H1 (cell line): ENCODE measurements around the gene PRKCD. TPM values are rescaled to one million over a fixed set of nuclear protein-coding genes. Genes with fewer than 3 reads are reported as not detected.
A peak's percentile ranks its signal among the peaks of the same experiment; 100 is the strongest.

Experiments
- CTCF ChIA-PET: fragments of 300-600 bp; sonication (Branson Sonifier 250); formaldehyde crosslinking; loops from one replicate; lab custom pipeline; 2021; ENCODE audit not compliant: partially characterized antibody; lab: Charles Lee
- POLR2A ChIA-PET: fragments of 300-600 bp; sonication (Branson Sonifier 250); formaldehyde crosslinking; loops from one replicate; lab custom pipeline; 2021; ENCODE audit warnings: inconsistent platforms; ENCODE audit not compliant: partially characterized antibody; lab: Charles Lee
- DNase-seq, 2 experiments: peaks; one replicate each; pipeline versions ENCODE4 v3.0.0 to v3.0.0-alpha.2; 2010 to 2022; ENCODE audit warnings: low spot score in 2 of 2, low read depth in 1 of 2, mixed read lengths in 1 of 2
- FAIRE-seq: peaks from 2 replicates; lab custom pipeline; 2011; peaks lifted over from hg19 to GRCh38; lab: Jason Lieb, UNC
- H2AFZ ChIP-seq: 2 replicates; pipeline ENCODE4 v1.8.1; 2012; ENCODE audit warnings: low read length, inconsistent platforms
- H2AK5ac ChIP-seq: 2 replicates; pipeline ENCODE4 v1.6.1; 2013; ENCODE audit warnings: low read depth, low read length
- H2BK120ac ChIP-seq: replicated peaks from 2 replicates; pipeline ENCODE3; 2013; ENCODE audit warnings: low read depth, low read length, inconsistent platforms
- H2BK12ac ChIP-seq: 2 replicates; pipeline ENCODE4 v1.6.1; 2013; ENCODE audit warnings: low read depth, low read length
- H2BK15ac ChIP-seq: 2 replicates; pipeline ENCODE4 v1.6.1; 2013; ENCODE audit warnings: low read length
- H2BK20ac ChIP-seq: 2 replicates; pipeline ENCODE4 v1.6.1; 2013; ENCODE audit warnings: low read length
- H2BK5ac ChIP-seq: 2 replicates; pipeline ENCODE4 v1.6.1; 2013; ENCODE audit warnings: low read depth, low read length
- H3K14ac ChIP-seq: 2 replicates; pipeline ENCODE4 v1.6.1; 2013; ENCODE audit warnings: inconsistent platforms; ENCODE audit not compliant: insufficient read length
- H3K18ac ChIP-seq: 2 replicates; pipeline ENCODE4 v1.6.1; 2013; ENCODE audit warnings: low read length; ENCODE audit errors: extremely low read depth
- H3K23ac ChIP-seq: 2 replicates; pipeline ENCODE4 v1.6.1; 2013; ENCODE audit warnings: inconsistent platforms; ENCODE audit not compliant: insufficient read length
- H3K23me2 ChIP-seq: 2 replicates; pipeline ENCODE4 v1.6.1; 2013; ENCODE audit warnings: low read depth, low read length
- H3K27ac ChIP-seq: 2 replicates; pipeline ENCODE4 v1.6.1; 2011; ENCODE audit warnings: low read depth, low read length, inconsistent platforms
- H3K27me3 ChIP-seq, 4 experiments: replicated peaks in 1 of 4; 1 replicate in 1 of 4; 2 replicates in 3 of 4; pipeline versions ENCODE4 v1.6.1 to v1.8.1; 2011 to 2013; ENCODE audit warnings: low read length in 3 of 4, mild to moderate bottlenecking in 3 of 4, inconsistent platforms in 2 of 4, mixed read lengths in 2 of 4, moderate library complexity in 1 of 4; ENCODE audit not compliant: control insufficient read depth in 3 of 4, insufficient read depth in 3 of 4; ENCODE audit errors: extremely low read depth in 1 of 4
- H3K36me3 ChIP-seq, 4 experiments: 2 replicates each; pipeline versions ENCODE4 v1.6.1 to v1.8.1; 2011 to 2013; ENCODE audit warnings: mild to moderate bottlenecking in 4 of 4, low read length in 3 of 4, moderate library complexity in 2 of 4, control low read depth in 1 of 4, inconsistent platforms in 1 of 4; ENCODE audit not compliant: insufficient read depth in 4 of 4, control insufficient read depth in 2 of 4
- H3K4ac ChIP-seq: replicated peaks from 2 replicates; pipeline ENCODE3; 2013; ENCODE audit warnings: low read length, low read depth, mixed read lengths, inconsistent platforms; ENCODE audit not compliant: insufficient read length
- H3K4me1 ChIP-seq, 4 experiments: replicated peaks in 1 of 4; 1 replicate in 1 of 4; 2 replicates in 3 of 4; pipeline versions ENCODE4 v1.6.1 to v1.8.1; 2011 to 2013; ENCODE audit warnings: low read length in 3 of 4, inconsistent platforms in 2 of 4, mixed read lengths in 1 of 4; ENCODE audit not compliant: insufficient read depth in 4 of 4, control insufficient read depth in 3 of 4
- H3K4me2 ChIP-seq, 2 experiments: 2 replicates each; pipeline versions ENCODE4 v1.6.1 to v1.8.1; 2011 to 2013; ENCODE audit warnings: low read depth in 2 of 2, low read length in 2 of 2, control low read depth in 1 of 2, inconsistent platforms in 1 of 2, mild to moderate bottlenecking in 1 of 2; ENCODE audit not compliant: insufficient read depth in 1 of 2
- H3K4me3 ChIP-seq, 4 experiments: fragments of 200-600, 300-600 bp in 1 of 4; sonication (generic), shearing (Covaris generic), sonication (Bioruptor Twin) in 1 of 4; 2 replicates each; pipeline versions ENCODE4 v1.5.1 to v1.8.1; 2011 to 2016; ENCODE audit warnings: low read length in 4 of 4, low read depth in 3 of 4, control low read depth in 2 of 4, inconsistent platforms in 2 of 4, mild to moderate bottlenecking in 2 of 4, mixed read lengths in 1 of 4, moderate library complexity in 1 of 4; ENCODE audit not compliant: insufficient read depth in 2 of 4; ENCODE audit errors: extremely low read depth in 1 of 4
- H3K56ac ChIP-seq: replicated peaks from 2 replicates; pipeline ENCODE3; 2013; ENCODE audit warnings: low read depth, mild to moderate bottlenecking, mixed read lengths, low read length, inconsistent platforms; ENCODE audit not compliant: insufficient read length
- H3K79me1 ChIP-seq: 2 replicates; pipeline ENCODE4 v1.6.1; 2013; ENCODE audit warnings: low read depth, low read length, control low read depth
- H3K79me2 ChIP-seq, 2 experiments: 2 replicates each; pipeline versions ENCODE4 v1.6.1 to v1.8.1; 2012 to 2013; ENCODE audit warnings: low read length in 2 of 2, mild to moderate bottlenecking in 2 of 2, inconsistent platforms in 1 of 2; ENCODE audit not compliant: insufficient read depth in 2 of 2, control insufficient read depth in 1 of 2
- H3K9ac ChIP-seq, 4 experiments: replicated peaks in 1 of 4; 1 replicate in 1 of 4; 2 replicates in 3 of 4; pipeline versions ENCODE4 v1.6.1 to v1.8.1; 2011 to 2013; ENCODE audit warnings: low read depth in 3 of 4, low read length in 3 of 4, control low read depth in 2 of 4, mild to moderate bottlenecking in 2 of 4, moderate library complexity in 2 of 4, inconsistent platforms in 1 of 4; ENCODE audit errors: extremely low read depth in 1 of 4
- H3K9me3 ChIP-seq, 2 experiments: 2 replicates each; pipeline versions ENCODE4 v1.6.1 to v1.8.1; 2012 to 2013; ENCODE audit warnings: mild to moderate bottlenecking in 2 of 2, moderate library complexity in 2 of 2, control low read depth in 1 of 2, inconsistent platforms in 1 of 2, low read depth in 1 of 2, low read length in 1 of 2, mixed read lengths in 1 of 2; ENCODE audit not compliant: insufficient read depth in 2 of 2
- H4K20me1 ChIP-seq, 2 experiments: replicated peaks in 1 of 2; 2 replicates each; pipeline versions ENCODE3 to v1.8.1; 2011 to 2013; ENCODE audit warnings: inconsistent platforms in 2 of 2, low read length in 2 of 2, mild to moderate bottlenecking in 1 of 2; ENCODE audit not compliant: insufficient read depth in 2 of 2, control insufficient read depth in 1 of 2
- H4K5ac ChIP-seq: 2 replicates; pipeline ENCODE4 v1.6.1; 2013; ENCODE audit warnings: low read length, low read depth, mixed read lengths, inconsistent platforms; ENCODE audit not compliant: insufficient read length
- H4K8ac ChIP-seq: 2 replicates; pipeline ENCODE4 v1.8.0; 2013; ENCODE audit warnings: mild to moderate bottlenecking, moderate library complexity, low read length, inconsistent platforms; ENCODE audit not compliant: insufficient read depth; ENCODE audit errors: extremely low read depth
- H4K91ac ChIP-seq: replicated peaks from 2 replicates; pipeline ENCODE3; 2013; ENCODE audit warnings: low read length, mixed read lengths, inconsistent platforms; ENCODE audit not compliant: insufficient read length
- ATF3 ChIP-seq: IDR thresholded peaks from 2 replicates; pipeline ENCODE4 v1.6.1; 2011; ENCODE audit warnings: low read depth, mild to moderate bottlenecking, low read length; ENCODE audit not compliant: insufficient read depth
- CBX5 ChIP-seq: fragments of 300-800, 300-1000 bp; sonication (generic); IDR thresholded peaks from 2 replicates; pipeline ENCODE4 v1.7.1; 2016; ENCODE audit warnings: antibody characterized with exemption, low read length, low read depth
- CHD2 ChIP-seq: IDR thresholded peaks from 2 replicates; pipeline ENCODE4 v1.6.1; 2012; ENCODE audit warnings: low read length, improper control_type of control experiment
- EP300 ChIP-seq, 2 experiments: IDR thresholded peaks; 1 replicate in 1 of 2; 2 replicates in 1 of 2; pipeline ENCODE4 v1.6.1; 2011 to 2012; ENCODE audit warnings: low read depth in 2 of 2, low read length in 2 of 2, mild to moderate bottlenecking in 2 of 2, borderline replicate concordance in 1 of 2, inconsistent platforms in 1 of 2, moderate library complexity in 1 of 2
- NRF1 ChIP-seq: IDR thresholded peaks from 2 replicates; pipeline ENCODE4 v1.6.1; 2011; ENCODE audit warnings: mild to moderate bottlenecking, low read depth, low read length, improper control_type of control experiment
- RAD21 ChIP-seq, 2 experiments: IDR thresholded peaks in 1 of 2; conservative IDR thresholded peaks in 1 of 2; 2 replicates each; pipeline ENCODE4 v1.6.1; 2011; ENCODE audit warnings: low read depth in 2 of 2, low read length in 2 of 2, improper control_type of control experiment in 1 of 2, inconsistent platforms in 1 of 2, mild to moderate bottlenecking in 1 of 2, moderate library complexity in 1 of 2
- SIN3A ChIP-seq, 2 experiments: IDR thresholded peaks in 1 of 2; conservative IDR thresholded peaks in 1 of 2; 2 replicates each; pipeline ENCODE4 v1.6.1; 2011 to 2012; ENCODE audit warnings: low read length in 2 of 2, improper control_type of control experiment in 1 of 2, low read depth in 1 of 2, mild to moderate bottlenecking in 1 of 2
- SIX5 ChIP-seq: IDR thresholded peaks from 2 replicates; pipeline ENCODE4 v1.6.1; 2011; ENCODE audit warnings: mild to moderate bottlenecking, low read depth, low read length
- SP2 ChIP-seq: IDR thresholded peaks from 2 replicates; pipeline ENCODE4 v1.6.1; 2012; ENCODE audit warnings: mild to moderate bottlenecking, low read length, inconsistent platforms
- SRF ChIP-seq: IDR thresholded peaks from 2 replicates; pipeline ENCODE4 v1.6.1; 2011; ENCODE audit warnings: mild to moderate bottlenecking, low read depth, low read length, moderate library complexity
- TAF1 ChIP-seq: IDR thresholded peaks from 2 replicates; pipeline ENCODE4 v1.6.1; 2011; ENCODE audit warnings: mild to moderate bottlenecking, low read depth, low read length
- TAF7 ChIP-seq: optimal IDR thresholded peaks from 2 replicates; pipeline ENCODE3; 2011; ENCODE audit warnings: low read depth, mild to moderate bottlenecking, inconsistent platforms, low read length, moderate library complexity, borderline replicate concordance
- TEAD4 ChIP-seq: IDR thresholded peaks from 2 replicates; pipeline ENCODE4 v1.6.1; 2012; ENCODE audit warnings: low read depth, low read length, inconsistent platforms, mixed read lengths
- WGBS, 2 experiments: shearing (Covaris generic) in 1 of 2; methylation state at CpG; one replicate each; pipeline versions ENCODE4 v1.1.6 to v1.1.7; 2013 to 2015; ENCODE audit warnings: low lambda C conversion rate in 2 of 2, mixed read lengths in 2 of 2, inconsistent platforms in 1 of 2, low coverage in 1 of 2, missing lambda C conversion rate in 1 of 2; ENCODE audit not compliant: insufficient replicate concordance in 2 of 2, insufficient coverage in 1 of 2, insufficient read length in 1 of 2; ENCODE audit errors: extremely low coverage in 1 of 2, missing lambda C conversion rate in 1 of 2; 5-methylcytosine and 5-hydroxymethylcytosine counted together
- polyA plus RNA-seq, 7 experiments: library from polyadenylated mRNA; depleted of rRNA in 3 of 7; stranded (reverse) in 5 of 7; unstranded in 2 of 7; fragments of >200 nt in 5 of 7; fragments of 200-250 nt in 2 of 7; gene quantifications; 1 replicate in 5 of 7; 2 replicates in 1 of 7; 4 replicates in 1 of 7; pipeline versions ENCODE4 v1.2.1 to v1.2.3, GENCODE V29; 2011 to 2013; ENCODE audit warnings: missing spikeins in 2 of 7, mixed read lengths in 2 of 7
- total RNA-seq: library from RNA; stranded (reverse); fragmentation: NEBNext Ultra II Directional; extraction: Animal tissue kit (Norgen Biotek cat#: 25700); gene quantifications from 2 replicates; pipeline ENCODE4 v1.2.1, GENCODE V29; 2021

The PRKCD gene
- total and polyA plus RNA-seq, 2 of the 8 experiments (the other 6 are each of a cell fraction or from before 2014, with no cell fraction given): 22.6 to 23.9 TPM

- H3K36me3 ChIP-seq: 0 out of 8 replicates have a peak, but pooled peaks cover 0 to 2% (median under 1%) of the 10 kb centered on the region in 4 experiments
- H3K18ac ChIP-seq: no peak overlapping the region
- H3K79me1 ChIP-seq: no peaks in the 10 kb centered on the region
- H2AFZ ChIP-seq: no peak overlapping the region
- H3K27me3 ChIP-seq: no peaks in the 10 kb centered on the region
- no peak overlapping the region for H2BK15ac ChIP-seq
- H3K4me2 ChIP-seq: no peak overlapping the region
- no peak overlapping the region for H2BK12ac ChIP-seq
- 71% methylated on average over 2 of the region's 2 CpGs; no CpG with 5 or more reads in 1 of the 2 experiments for WGBS, 2 experiments
- peaks cover 0 to 2% (median 0%) of the 10 kb centered on the region in 4 experiments; a peak in 1 of 7 replicates for H3K4me1 ChIP-seq
- no peaks in the 10 kb centered on the region for H3K23me2 ChIP-seq
- no peak overlapping the region for H3K27ac ChIP-seq
- CTCF ChIA-PET: interaction anchor here (0.7 to 1.5 kb wide), 4 partner anchors 11 to 29 kb away, joined by 3 to 7 read pairs (median 4); no protein-coding TSS in a partner anchor
- no peak overlapping the region for H3K56ac ChIP-seq
- FAIRE-seq (no peak), DNase-seq (no peak)
- no peak overlapping the region for H4K8ac ChIP-seq
- peaks cover 0 to 1% of the 10 kb centered on the region in 2 experiments for H4K20me1 ChIP-seq
- H3K9me3 ChIP-seq: no peaks in the 10 kb centered on the region
- no peak overlapping the region for H2BK120ac ChIP-seq
- H3K9ac ChIP-seq: no peak overlapping the region
- no peak overlapping the region for H2BK20ac ChIP-seq
- no peak overlapping the region for H3K14ac ChIP-seq
- POLR2A ChIA-PET: interaction anchor here (0.6 to 28.5 kb wide), 5 partner anchors 11 to 62 kb away, joined by 3 to 449 read pairs (median 3); partner anchors contain the start of genes PRKCD and TKT
- H3K4me3 ChIP-seq: no peak overlapping the region
- no peak overlapping the region for H3K23ac ChIP-seq
- peak overlapping the region; percentile 74 for H4K91ac ChIP-seq
- no peak overlapping the region for H2BK5ac ChIP-seq
- H3K79me2 ChIP-seq: no peaks in the 10 kb centered on the region
- no peak overlapping the region for H2AK5ac ChIP-seq
- no peak overlapping the region for H3K4ac ChIP-seq
- H4K5ac ChIP-seq: no peak overlapping the region
- TF ChIP-seq SRF (no peak), CBX5 (no peak), SIN3A (conservative IDR thresholded peaks at IDR 0.05 in 1 of 2, IDR thresholded peaks at IDR 0.05 in 1 of 2; ENCODE audit: low read depth in 1 of 2, low read length in 2 of 2) (no peak), CHD2 (no peak), ATF3 (no peak), EP300 (IDR thresholded peaks at IDR 0.05; ENCODE audit: borderline replicate concordance in 1 of 2, low read depth in 2 of 2, low read length in 2 of 2) (no peak), SP2 (no peak), NRF1 (no peak), RAD21 (IDR thresholded peaks at IDR 0.05 in 1 of 2, conservative IDR thresholded peaks at IDR 0.05 in 1 of 2; ENCODE audit: low read depth in 2 of 2, low read length in 2 of 2) (no peak), TAF1 (no peak), SIX5 (no peak), TEAD4 (no peak), TAF7 (no peak)
Measured at GRCh38 chr3:53218131-53218530, 57.1 kb downstream of the PRKCD start.
